Amygdala (tissue), 56 donors: Measurements from ENCODE around the gene FGFRL1.

Experiments used
- DNase-seq, 56 donors: peaks; one replicate each; lab custom pipeline; 2025; lab: John Stamatoyannopoulos, UW

FGFRL1 gene

GRCh38 chr4:1061056-1061700 lies 49.8 kb downstream of the FGFRL1 start:
- no peak for DNase-seq

DNA sequence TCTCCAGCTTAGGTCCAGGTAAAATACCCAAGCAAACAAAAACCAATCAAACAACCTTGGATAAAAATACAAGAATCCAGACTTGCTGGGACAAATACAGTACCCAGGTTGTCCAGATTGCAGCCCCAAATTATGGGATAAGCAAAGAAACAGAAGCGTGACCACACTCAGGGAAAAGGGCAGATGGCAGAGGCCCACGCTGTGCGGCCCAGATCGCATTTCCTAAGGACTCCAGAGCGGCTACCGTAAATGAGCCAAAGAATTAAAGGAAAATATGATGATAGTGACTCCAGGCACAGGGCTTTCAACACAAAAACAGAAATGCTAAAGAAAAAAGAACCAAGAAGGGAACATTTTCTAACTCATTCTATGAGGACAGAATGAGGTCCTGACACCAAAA lies 50.3 kb downstream of the FGFRL1 start:
- no peak for DNase-seq

- no peak for DNase-seq
These were observed 51.0 kb downstream of the FGFRL1 start for GRCh38 chr4:1062419-1062818.

DNA sequence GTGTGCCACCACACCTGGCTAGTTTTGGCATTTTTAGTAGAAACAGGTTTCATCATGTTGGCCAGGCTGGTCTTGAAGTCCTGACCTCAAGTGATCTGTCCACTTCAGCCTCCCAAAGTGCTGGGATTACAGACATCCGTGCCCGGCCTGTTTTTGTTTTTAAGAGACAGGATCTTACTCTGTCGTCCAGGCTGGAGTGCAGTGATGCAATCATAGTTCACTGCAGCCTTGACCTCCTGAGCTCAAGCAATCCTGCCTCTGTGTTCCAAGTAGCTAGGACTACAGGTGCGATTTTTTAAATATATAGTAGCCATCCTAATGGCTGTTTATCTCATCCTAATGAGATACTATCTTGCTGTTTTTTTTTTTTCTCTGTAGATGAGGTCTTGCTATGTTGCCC lies 54.3 kb downstream of the FGFRL1 start:
- DNase-seq: no peak

DNA sequence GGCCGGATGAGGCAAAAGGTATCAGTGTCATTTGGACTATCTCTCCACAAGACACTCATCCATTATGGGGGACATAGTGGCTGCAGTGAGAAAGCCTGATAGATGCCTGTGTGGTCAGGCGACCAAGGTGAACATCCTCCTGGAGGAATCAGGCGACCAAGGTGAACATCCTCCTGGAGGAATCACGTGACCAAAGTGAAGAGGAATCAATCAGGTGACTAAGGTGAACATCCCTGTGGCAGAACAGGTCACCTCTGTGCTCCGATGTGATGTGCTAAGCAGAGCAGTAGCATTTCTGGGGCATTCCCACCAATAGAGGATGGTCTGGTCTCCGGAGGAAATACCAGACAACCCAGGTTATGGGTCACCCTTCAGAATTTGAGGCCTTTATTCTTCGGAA lies 58.0 kb downstream of the FGFRL1 start:
- DNase-seq: no peak

- peak in 29 of 56 donors; percentile 7 to 71 (median 34) for DNase-seq
These were observed 61.5 kb downstream of the FGFRL1 start for GRCh38 chr4:1072830-1073446.

- no peak for DNase-seq
These were observed 62.7 kb downstream of the FGFRL1 start for GRCh38 chr4:1074077-1074476.

DNA sequence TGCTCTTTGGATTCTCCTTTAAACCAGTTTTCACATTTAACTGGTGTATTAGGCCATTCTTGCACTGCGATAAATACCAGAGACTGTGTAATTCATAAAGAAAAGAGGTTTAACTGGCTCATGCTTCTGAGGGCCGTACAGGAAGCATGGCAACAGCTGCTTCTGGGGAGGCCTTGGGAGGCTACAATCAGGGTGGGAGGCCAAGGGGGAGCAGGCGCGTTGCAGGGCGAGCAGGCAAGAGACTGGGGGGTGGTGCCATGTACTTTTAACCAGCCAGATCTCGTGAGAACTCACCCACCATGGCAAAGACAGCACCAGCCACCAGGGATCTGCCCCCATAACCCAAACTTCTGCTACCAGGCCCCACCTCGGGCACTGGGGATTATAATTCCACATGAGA lies 63.8 kb downstream of the FGFRL1 start:
- DNase-seq: no peak

GRCh38 chr4:1075809-1076699 lies 64.6 kb downstream of the FGFRL1 start:
- no peak for DNase-seq
